ENCODE measurements around the gene FUCA1. TPM values are rescaled to one million over a fixed set of nuclear protein-coding genes. Genes with fewer than 3 reads are reported as not detected.
"Not testable (repeated sequence)": the region's sequence is repeated elsewhere in the genome, so short reads cannot be mapped to it uniquely, and the experiment has no call there.

Gene FUCA1
- polyA plus RNA-seq, 3 donors, result 24.2 to 97.7 (median 96.6) TPM

DNA sequence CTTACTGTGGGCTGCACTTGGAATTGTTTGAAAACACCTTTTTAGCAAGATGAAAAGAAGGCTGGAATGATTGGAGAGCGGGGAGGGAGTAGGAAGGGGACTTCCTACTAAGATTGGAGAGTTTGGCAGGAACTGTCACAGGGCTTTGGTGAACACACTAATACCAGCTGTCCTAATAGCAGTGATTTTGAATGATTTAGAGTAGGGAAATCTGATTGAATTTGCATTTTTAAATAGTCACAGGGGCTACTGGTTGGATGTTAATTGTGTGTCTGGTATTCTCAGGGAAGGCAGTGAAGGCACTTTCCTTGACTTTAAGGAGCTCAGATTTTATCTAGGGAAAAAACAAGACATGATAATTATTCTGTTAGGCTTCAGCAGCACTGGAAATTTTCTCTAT lies 40.4 kb downstream of the FUCA1 start:
- no peaks in the 10 kb centered on the region for H3K9me3 Mint-ChIP-seq
- H4K20me1 ChIP-seq (ENCODE audit: insufficient read depth, low read length), result no peaks in the 10 kb centered on the region
- peak overlapping the region; percentile 21 for H2AFZ ChIP-seq (ENCODE audit: insufficient read depth, low read depth, low read length, poor library complexity, severe bottlenecking)
- H3K4me1 Mint-ChIP-seq, result peaks cover 20% of the 10 kb centered on the region
- no peak overlapping the region for H3K4me3 Mint-ChIP-seq
- H3K4me3 ChIP-seq (replicated peaks in 1 of 3; ENCODE audit: low read depth in 2 of 3, low read length in 3 of 3), result no peak overlapping the region
- DNase-seq, result no peak
- no peak overlapping the region for H3K4me2 ChIP-seq (replicated peaks; ENCODE audit: extremely low read depth, low read length, poor library complexity, severe bottlenecking)
- peaks cover 15% of the 10 kb centered on the region for H3K79me2 ChIP-seq (ENCODE audit: insufficient read depth, low read length)
- TF ChIP-seq, protein P1, sequence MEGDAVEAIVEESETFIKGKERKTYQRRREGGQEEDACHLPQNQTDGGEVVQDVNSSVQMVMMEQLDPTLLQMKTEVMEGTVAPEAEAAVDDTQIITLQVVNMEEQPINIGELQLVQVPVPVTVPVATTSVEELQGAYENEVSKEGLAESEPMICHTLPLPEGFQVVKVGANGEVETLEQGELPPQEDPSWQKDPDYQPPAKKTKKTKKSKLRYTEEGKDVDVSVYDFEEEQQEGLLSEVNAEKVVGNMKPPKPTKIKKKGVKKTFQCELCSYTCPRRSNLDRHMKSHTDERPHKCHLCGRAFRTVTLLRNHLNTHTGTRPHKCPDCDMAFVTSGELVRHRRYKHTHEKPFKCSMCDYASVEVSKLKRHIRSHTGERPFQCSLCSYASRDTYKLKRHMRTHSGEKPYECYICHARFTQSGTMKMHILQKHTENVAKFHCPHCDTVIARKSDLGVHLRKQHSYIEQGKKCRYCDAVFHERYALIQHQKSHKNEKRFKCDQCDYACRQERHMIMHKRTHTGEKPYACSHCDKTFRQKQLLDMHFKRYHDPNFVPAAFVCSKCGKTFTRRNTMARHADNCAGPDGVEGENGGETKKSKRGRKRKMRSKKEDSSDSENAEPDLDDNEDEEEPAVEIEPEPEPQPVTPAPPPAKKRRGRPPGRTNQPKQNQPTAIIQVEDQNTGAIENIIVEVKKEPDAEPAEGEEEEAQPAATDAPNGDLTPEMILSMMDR (IDR thresholded peaks at IDR 0.05), result no peak
- WGBS (ENCODE audit: insufficient coverage), result 100% methylated on average over 1 of the region's 1 CpG
- H3K36me3 Mint-ChIP-seq, result no peaks in the 10 kb centered on the region
- H3K36me3 ChIP-seq (replicated peaks in 1 of 2; ENCODE audit: control insufficient read depth in 1 of 2, insufficient read depth in 2 of 2, low read length in 2 of 2), result no peaks in the 10 kb centered on the region
- no peak overlapping the region for H3K27ac Mint-ChIP-seq
- no peaks in the 10 kb centered on the region for H3K9me3 ChIP-seq (replicated peaks in 1 of 2; ENCODE audit: control insufficient read depth in 1 of 2, insufficient read depth in 1 of 2, low read length in 2 of 2)
- no peak overlapping the region for H3K9ac ChIP-seq (ENCODE audit: insufficient read depth, low read length, poor library complexity, severe bottlenecking)
- H3K4me1 ChIP-seq (ENCODE audit: control insufficient read depth in 1 of 2, insufficient read depth in 2 of 2, low read length in 2 of 2), result peaks cover 10 to 19% of the 10 kb centered on the region in 2 donors
- intact Hi-C loops (cut with micrococcal nuclease), result no loop called here
- no peaks in the 10 kb centered on the region for H3K27me3 ChIP-seq (ENCODE audit: control insufficient read depth in 2 of 2, insufficient read depth in 2 of 2, low read length in 2 of 2)
- H3K27me3 Mint-ChIP-seq (ENCODE audit: low read depth in 3 of 3), result peaks cover 0 to 2% (median 0%) of the 10 kb centered on the region in 3 donors
- no peak overlapping the region for H3K27ac ChIP-seq (ENCODE audit: low read depth in 1 of 2, low read length in 2 of 2)

GRCh38 chr1:23826590-23826989 lies 41.5 kb downstream of the FUCA1 start:
- H3K27ac ChIP-seq (ENCODE audit: low read depth in 1 of 2, low read length in 2 of 2); H3K4me3 ChIP-seq (replicated peaks in 1 of 3; ENCODE audit: low read depth in 2 of 3, low read length in 3 of 3); H3K9ac ChIP-seq (ENCODE audit: insufficient read depth, low read length, poor library complexity, severe bottlenecking); H3K4me2 ChIP-seq (replicated peaks; ENCODE audit: extremely low read depth, low read length, poor library complexity, severe bottlenecking); H3K27ac Mint-ChIP-seq; H3K9me3 Mint-ChIP-seq; intact Hi-C loops (cut with micrococcal nuclease); H3K36me3 ChIP-seq (replicated peaks in 1 of 2; ENCODE audit: control insufficient read depth in 1 of 2, insufficient read depth in 2 of 2, low read length in 2 of 2); H3K36me3 Mint-ChIP-seq; H3K9me3 ChIP-seq (replicated peaks in 1 of 2; ENCODE audit: control insufficient read depth in 1 of 2, insufficient read depth in 1 of 2, low read length in 2 of 2); H4K20me1 ChIP-seq (ENCODE audit: insufficient read depth, low read length); DNase-seq; H3K4me3 Mint-ChIP-seq; H2AFZ ChIP-seq (ENCODE audit: insufficient read depth, low read depth, low read length, poor library complexity, severe bottlenecking); H3K27me3 ChIP-seq (ENCODE audit: control insufficient read depth in 2 of 2, insufficient read depth in 2 of 2, low read length in 2 of 2); H3K27me3 Mint-ChIP-seq (ENCODE audit: low read depth in 3 of 3): not testable (repeated sequence)
- Histone ChIP-seq H3K4me1 (ENCODE audit: control insufficient read depth in 1 of 2, insufficient read depth in 2 of 2, low read length in 2 of 2) (peaks cover 10 to 19% of the 10 kb centered on the region in 2 donors), H3K79me2 (ENCODE audit: insufficient read depth, low read length) (peaks cover 15% of the 10 kb centered on the region)
- H3K4me1 Mint-ChIP-seq, result peaks cover 22% of the 10 kb centered on the region
- 100% methylated on average over 7 of the region's 13 CpGs for WGBS (ENCODE audit: insufficient coverage)

Data from CD14-positive monocyte (primary cell).